ENCODE measurements around the gene PDE11A. TPM values are rescaled to one million over a fixed set of nuclear protein-coding genes. Genes with fewer than 3 reads are reported as not detected.

Gene PDE11A
- total and polyA plus RNA-seq, 2 experiments from 2014 or later = 0.08 to 0.73 TPM

DNA sequence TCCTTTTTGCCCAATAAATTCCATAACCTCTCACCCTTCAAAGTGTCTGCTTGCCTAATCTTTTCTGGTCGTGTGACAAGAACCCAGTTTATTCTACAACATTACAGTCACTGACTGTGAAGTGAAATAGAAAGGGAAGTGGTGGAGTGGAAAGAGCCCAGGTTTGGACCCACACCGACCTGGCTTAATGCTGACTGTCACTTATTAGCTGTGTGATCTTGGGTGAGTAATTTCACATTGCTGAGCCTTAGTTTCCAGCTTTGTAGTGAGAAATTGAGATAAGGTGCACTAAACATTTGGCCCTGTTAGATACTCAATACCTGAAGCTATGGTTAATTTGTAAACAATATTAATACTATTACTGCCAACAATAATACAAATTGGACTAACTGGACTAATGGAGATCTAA is 388.9 kb downstream of the PDE11A start (continued):
- TF ChIP-seq, protein P1, sequence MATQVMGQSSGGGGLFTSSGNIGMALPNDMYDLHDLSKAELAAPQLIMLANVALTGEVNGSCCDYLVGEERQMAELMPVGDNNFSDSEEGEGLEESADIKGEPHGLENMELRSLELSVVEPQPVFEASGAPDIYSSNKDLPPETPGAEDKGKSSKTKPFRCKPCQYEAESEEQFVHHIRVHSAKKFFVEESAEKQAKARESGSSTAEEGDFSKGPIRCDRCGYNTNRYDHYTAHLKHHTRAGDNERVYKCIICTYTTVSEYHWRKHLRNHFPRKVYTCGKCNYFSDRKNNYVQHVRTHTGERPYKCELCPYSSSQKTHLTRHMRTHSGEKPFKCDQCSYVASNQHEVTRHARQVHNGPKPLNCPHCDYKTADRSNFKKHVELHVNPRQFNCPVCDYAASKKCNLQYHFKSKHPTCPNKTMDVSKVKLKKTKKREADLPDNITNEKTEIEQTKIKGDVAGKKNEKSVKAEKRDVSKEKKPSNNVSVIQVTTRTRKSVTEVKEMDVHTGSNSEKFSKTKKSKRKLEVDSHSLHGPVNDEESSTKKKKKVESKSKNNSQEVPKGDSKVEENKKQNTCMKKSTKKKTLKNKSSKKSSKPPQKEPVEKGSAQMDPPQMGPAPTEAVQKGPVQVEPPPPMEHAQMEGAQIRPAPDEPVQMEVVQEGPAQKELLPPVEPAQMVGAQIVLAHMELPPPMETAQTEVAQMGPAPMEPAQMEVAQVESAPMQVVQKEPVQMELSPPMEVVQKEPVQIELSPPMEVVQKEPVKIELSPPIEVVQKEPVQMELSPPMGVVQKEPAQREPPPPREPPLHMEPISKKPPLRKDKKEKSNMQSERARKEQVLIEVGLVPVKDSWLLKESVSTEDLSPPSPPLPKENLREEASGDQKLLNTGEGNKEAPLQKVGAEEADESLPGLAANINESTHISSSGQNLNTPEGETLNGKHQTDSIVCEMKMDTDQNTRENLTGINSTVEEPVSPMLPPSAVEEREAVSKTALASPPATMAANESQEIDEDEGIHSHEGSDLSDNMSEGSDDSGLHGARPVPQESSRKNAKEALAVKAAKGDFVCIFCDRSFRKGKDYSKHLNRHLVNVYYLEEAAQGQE (IDR thresholded peaks at IDR 0.05; ENCODE audit: unreplicated experiment) = no peak

DNA sequence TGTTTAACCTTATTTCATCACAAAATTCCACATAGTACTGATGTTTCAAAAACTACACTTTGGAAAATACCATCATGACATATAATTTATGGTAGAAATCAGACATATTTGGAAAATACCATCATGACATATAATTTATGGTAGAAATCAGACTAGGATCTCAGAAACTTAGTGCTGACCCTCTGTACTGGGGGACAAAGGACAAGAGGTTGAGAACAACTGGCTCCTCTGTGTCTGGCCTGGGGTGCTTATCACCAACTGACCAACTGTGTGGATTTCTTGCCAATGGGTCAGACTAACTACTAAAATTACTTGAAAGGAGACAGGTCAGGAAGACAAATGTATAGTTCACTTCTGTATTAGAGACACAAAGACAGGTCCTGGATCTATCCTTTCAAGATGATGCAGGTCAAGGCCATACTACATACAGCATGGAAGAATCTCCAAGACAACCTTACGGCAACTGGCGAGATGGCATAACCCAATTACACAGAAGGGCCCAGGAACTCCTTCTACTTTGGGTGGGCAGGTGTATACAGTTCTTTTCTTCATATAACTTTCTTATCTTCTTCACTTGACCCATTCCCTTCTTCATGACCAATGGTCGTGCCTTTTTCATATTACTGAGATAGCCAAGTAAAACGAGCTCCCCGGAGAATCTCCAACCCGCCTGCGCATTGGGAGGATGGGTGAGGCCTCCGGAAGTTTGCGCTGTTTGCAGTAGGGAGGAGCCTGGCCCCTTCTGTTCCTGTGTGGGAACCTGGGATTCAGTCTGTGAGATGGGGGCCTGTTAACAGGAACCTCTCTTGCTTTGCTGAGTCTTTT is 389.5 kb downstream of the PDE11A start:
- Mint-ChIP-seq H3K4me1 (peaks cover 11% of the 10 kb centered on the region), H3K9me3 (no peaks in the 10 kb centered on the region), H3K27me3 (ENCODE audit: insufficient read depth, low read depth, poor library complexity) (peaks cover 3% of the 10 kb centered on the region), H3K36me3 (ENCODE audit: low read depth) (no peaks in the 10 kb centered on the region), H3K4me3 (no peak overlapping the region), H3K27ac (no peak overlapping the region)
- H2AFZ ChIP-seq = no peak overlapping the region
- DNase-seq (ENCODE audit: low spot score) = no peak
- no peaks in the 10 kb centered on the region for H3K27me3 ChIP-seq (ENCODE audit: insufficient read depth)
- no peak overlapping the region for H3K27ac ChIP-seq (ENCODE audit: low read depth)
- peaks cover 7% of the 10 kb centered on the region for H3K4me1 ChIP-seq (ENCODE audit: insufficient read depth)
- 0 out of 2 replicates have a peak, but pooled peaks cover 3% of the 10 kb centered on the region for H3K9me2 ChIP-seq (ENCODE audit: insufficient read depth)
- H3K4me3 ChIP-seq = no peak overlapping the region
- ATAC-seq = no peak
- H3K36me3 ChIP-seq (ENCODE audit: insufficient read depth) = no peaks in the 10 kb centered on the region
- H3K79me2 ChIP-seq (replicated peaks; ENCODE audit: insufficient read depth) = no peaks in the 10 kb centered on the region
- H3F3A ChIP-seq (replicated peaks; ENCODE audit: low read depth) = no peaks in the 10 kb centered on the region
- H4K20me1 ChIP-seq (replicated peaks; ENCODE audit: insufficient read depth) = no peaks in the 10 kb centered on the region; the same call in 1 of the 2 replicates
- H3K4me2 ChIP-seq = no peak overlapping the region
- TF ChIP-seq EZH2phosphoT487 (IDR thresholded peaks at IDR 0.05; ENCODE audit: unreplicated experiment) (no peak), ZNF331 (CRISPR knock-in tag; IDR thresholded peaks at IDR 0.05; ENCODE audit: low read depth) (no peak), STAT1 (IDR thresholded peaks at IDR 0.05; ENCODE audit: unreplicated experiment) (no peak), JUNB (IDR thresholded peaks at IDR 0.05; ENCODE audit: unreplicated experiment) (no peak), NANOG (IDR thresholded peaks at IDR 0.05; ENCODE audit: borderline replicate concordance) (no peak), ZNF114 (CRISPR knock-in tag; IDR thresholded peaks at IDR 0.05) (no peak)
- TF ChIP-seq, protein P2, sequence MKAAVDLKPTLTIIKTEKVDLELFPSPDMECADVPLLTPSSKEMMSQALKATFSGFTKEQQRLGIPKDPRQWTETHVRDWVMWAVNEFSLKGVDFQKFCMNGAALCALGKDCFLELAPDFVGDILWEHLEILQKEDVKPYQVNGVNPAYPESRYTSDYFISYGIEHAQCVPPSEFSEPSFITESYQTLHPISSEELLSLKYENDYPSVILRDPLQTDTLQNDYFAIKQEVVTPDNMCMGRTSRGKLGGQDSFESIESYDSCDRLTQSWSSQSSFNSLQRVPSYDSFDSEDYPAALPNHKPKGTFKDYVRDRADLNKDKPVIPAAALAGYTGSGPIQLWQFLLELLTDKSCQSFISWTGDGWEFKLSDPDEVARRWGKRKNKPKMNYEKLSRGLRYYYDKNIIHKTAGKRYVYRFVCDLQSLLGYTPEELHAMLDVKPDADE (IDR thresholded peaks at IDR 0.05) = no peak
- TF ChIP-seq, protein P3, sequence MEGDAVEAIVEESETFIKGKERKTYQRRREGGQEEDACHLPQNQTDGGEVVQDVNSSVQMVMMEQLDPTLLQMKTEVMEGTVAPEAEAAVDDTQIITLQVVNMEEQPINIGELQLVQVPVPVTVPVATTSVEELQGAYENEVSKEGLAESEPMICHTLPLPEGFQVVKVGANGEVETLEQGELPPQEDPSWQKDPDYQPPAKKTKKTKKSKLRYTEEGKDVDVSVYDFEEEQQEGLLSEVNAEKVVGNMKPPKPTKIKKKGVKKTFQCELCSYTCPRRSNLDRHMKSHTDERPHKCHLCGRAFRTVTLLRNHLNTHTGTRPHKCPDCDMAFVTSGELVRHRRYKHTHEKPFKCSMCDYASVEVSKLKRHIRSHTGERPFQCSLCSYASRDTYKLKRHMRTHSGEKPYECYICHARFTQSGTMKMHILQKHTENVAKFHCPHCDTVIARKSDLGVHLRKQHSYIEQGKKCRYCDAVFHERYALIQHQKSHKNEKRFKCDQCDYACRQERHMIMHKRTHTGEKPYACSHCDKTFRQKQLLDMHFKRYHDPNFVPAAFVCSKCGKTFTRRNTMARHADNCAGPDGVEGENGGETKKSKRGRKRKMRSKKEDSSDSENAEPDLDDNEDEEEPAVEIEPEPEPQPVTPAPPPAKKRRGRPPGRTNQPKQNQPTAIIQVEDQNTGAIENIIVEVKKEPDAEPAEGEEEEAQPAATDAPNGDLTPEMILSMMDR (conservative IDR thresholded peaks at IDR 0.05; ENCODE audit: low read depth in 2 of 2) = no peak
- TF ChIP-seq, protein P4, sequence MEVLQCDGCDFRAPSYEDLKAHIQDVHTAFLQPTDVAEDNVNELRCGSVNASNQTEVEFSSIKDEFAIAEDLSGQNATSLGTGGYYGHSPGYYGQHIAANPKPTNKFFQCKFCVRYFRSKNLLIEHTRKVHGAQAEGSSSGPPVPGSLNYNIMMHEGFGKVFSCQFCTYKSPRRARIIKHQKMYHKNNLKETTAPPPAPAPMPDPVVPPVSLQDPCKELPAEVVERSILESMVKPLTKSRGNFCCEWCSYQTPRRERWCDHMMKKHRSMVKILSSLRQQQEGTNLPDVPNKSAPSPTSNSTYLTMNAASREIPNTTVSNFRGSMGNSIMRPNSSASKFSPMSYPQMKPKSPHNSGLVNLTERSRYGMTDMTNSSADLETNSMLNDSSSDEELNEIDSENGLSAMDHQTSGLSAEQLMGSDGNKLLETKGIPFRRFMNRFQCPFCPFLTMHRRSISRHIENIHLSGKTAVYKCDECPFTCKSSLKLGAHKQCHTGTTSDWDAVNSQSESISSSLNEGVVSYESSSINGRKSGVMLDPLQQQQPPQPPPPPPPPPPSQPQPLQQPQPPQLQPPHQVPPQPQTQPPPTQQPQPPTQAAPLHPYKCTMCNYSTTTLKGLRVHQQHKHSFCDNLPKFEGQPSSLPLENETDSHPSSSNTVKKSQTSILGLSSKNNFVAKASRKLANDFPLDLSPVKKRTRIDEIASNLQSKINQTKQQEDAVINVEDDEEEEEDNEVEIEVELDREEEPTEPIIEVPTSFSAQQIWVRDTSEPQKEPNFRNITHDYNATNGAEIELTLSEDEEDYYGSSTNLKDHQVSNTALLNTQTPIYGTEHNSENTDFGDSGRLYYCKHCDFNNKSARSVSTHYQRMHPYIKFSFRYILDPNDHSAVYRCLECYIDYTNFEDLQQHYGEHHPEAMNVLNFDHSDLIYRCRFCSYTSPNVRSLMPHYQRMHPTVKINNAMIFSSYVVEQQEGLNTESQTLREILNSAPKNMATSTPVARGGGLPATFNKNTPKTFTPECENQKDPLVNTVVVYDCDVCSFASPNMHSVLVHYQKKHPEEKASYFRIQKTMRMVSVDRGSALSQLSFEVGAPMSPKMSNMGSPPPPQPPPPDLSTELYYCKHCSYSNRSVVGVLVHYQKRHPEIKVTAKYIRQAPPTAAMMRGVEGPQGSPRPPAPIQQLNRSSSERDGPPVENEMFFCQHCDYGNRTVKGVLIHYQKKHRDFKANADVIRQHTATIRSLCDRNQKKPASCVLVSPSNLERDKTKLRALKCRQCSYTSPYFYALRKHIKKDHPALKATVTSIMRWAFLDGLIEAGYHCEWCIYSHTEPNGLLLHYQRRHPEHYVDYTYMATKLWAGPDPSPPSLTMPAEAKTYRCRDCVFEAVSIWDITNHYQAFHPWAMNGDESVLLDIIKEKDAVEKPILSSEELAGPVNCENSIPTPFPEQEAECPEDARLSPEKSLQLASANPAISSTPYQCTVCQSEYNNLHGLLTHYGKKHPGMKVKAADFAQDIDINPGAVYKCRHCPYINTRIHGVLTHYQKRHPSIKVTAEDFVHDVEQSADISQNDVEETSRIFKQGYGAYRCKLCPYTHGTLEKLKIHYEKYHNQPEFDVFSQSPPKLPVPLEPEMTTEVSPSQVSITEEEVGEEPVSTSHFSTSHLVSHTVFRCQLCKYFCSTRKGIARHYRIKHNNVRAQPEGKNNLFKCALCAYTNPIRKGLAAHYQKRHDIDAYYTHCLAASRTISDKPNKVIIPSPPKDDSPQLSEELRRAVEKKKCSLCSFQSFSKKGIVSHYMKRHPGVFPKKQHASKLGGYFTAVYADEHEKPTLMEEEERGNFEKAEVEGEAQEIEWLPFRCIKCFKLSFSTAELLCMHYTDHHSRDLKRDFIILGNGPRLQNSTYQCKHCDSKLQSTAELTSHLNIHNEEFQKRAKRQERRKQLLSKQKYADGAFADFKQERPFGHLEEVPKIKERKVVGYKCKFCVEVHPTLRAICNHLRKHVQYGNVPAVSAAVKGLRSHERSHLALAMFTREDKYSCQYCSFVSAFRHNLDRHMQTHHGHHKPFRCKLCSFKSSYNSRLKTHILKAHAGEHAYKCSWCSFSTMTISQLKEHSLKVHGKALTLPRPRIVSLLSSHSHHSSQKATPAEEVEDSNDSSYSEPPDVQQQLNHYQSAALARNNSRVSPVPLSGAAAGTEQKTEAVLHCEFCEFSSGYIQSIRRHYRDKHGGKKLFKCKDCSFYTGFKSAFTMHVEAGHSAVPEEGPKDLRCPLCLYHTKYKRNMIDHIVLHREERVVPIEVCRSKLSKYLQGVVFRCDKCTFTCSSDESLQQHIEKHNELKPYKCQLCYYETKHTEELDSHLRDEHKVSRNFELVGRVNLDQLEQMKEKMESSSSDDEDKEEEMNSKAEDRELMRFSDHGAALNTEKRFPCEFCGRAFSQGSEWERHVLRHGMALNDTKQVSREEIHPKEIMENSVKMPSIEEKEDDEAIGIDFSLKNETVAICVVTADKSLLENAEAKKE (CRISPR knock-in tag; IDR thresholded peaks at IDR 0.05) = no peak
